ENCODE data around the gene TSTD2.

Gene TSTD2

GRCh38 chr9:97560851-97561250 lies 72.3 kb downstream of the TSTD2 start:
- DNase-seq = no peak

GRCh38 chr9:97560154-97560553 lies 73.0 kb downstream of the TSTD2 start:
- no peak for DNase-seq

GRCh38 chr9:97559111-97559514 lies 74.1 kb downstream of the TSTD2 start:
- DNase-seq = no peak

GRCh38 chr9:97558701-97559101 lies 74.5 kb downstream of the TSTD2 start:
- no peak for DNase-seq

- no peak for DNase-seq
Observed at GRCh38 chr9:97557606-97558095, 75.5 kb downstream of the TSTD2 start.

- no peak for DNase-seq
Observed at GRCh38 chr9:97556721-97557605, 76.2 kb downstream of the TSTD2 start.

- no peak for DNase-seq
Observed at GRCh38 chr9:97556036-97556720, 77.0 kb downstream of the TSTD2 start.

- DNase-seq = no peak
Observed at GRCh38 chr9:97555164-97555563, 78.0 kb downstream of the TSTD2 start.

GRCh38 chr9:97554566-97555075 lies 78.5 kb downstream of the TSTD2 start:
- no peak for DNase-seq

GRCh38 chr9:97553841-97554240 lies 79.3 kb downstream of the TSTD2 start:
- no peak for DNase-seq

GRCh38 chr9:97553141-97553540 lies 80.0 kb downstream of the TSTD2 start:
- no peak for DNase-seq

- no peak for DNase-seq
Observed at GRCh38 chr9:97551308-97551707, 81.9 kb downstream of the TSTD2 start.

GRCh38 chr9:97550386-97550785 lies 82.8 kb downstream of the TSTD2 start:
- DNase-seq = no peak

All from activated CD4-positive, alpha-beta T cell treated with anti-CD3 and anti-CD28 coated beads for 4 hours (primary cell).